KOPT-K1 (cell line): ENCODE measurements around the gene KRT33B.
"Not testable (repeated sequence)": the region's sequence is repeated elsewhere in the genome, so short reads cannot be mapped to it uniquely, and the experiment has no call there.

Experiments
- H3K27ac ChIP-seq: fragments of 200-600 bp; sonication (generic); 2 replicates; pipeline ENCODE4 v1.5.1; 2016; ENCODE audit warnings: antibody characterized with exemption, mild to moderate bottlenecking, low read depth, low read length; ENCODE audit not compliant: poor library complexity, severe bottlenecking
- H3K36me3 ChIP-seq: fragments of 200-600 bp; sonication (generic); 2 replicates; pipeline ENCODE4 v1.5.1; 2017; ENCODE audit warnings: antibody characterized with exemption, mild to moderate bottlenecking, low read length, moderate library complexity; ENCODE audit not compliant: insufficient read depth
- H3K9me3 ChIP-seq: fragments of 200-600 bp; sonication (generic); 2 replicates; pipeline ENCODE4 v1.5.1; 2017; ENCODE audit warnings: antibody characterized with exemption, low read length, mild to moderate bottlenecking; ENCODE audit not compliant: insufficient read depth, poor library complexity, severe bottlenecking

Gene KRT33B

DNA sequence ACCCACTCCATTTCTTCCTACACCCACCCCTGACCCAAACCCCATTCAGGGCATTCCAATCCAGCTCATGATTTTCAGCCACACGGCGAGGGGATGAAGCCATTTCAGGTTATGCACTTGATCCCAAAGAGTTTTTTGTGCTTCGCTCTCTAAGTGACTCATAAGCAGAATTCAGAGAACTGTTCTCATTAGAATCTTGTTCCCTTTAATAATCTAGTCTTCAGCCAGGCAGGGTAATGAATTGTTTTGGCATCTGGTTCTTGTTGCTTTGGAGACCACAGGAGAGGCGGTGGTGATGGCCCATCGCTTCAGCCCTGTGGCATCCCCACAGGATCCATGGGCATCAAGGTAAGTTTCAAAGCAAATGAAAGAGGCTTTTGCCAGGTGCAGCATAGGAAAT lies 32.5 kb upstream of the KRT33B start:
- Histone ChIP-seq H3K27ac (no peak overlapping the region), H3K9me3 (no peaks in the 10 kb centered on the region), H3K36me3 (no peaks in the 10 kb centered on the region)

DNA sequence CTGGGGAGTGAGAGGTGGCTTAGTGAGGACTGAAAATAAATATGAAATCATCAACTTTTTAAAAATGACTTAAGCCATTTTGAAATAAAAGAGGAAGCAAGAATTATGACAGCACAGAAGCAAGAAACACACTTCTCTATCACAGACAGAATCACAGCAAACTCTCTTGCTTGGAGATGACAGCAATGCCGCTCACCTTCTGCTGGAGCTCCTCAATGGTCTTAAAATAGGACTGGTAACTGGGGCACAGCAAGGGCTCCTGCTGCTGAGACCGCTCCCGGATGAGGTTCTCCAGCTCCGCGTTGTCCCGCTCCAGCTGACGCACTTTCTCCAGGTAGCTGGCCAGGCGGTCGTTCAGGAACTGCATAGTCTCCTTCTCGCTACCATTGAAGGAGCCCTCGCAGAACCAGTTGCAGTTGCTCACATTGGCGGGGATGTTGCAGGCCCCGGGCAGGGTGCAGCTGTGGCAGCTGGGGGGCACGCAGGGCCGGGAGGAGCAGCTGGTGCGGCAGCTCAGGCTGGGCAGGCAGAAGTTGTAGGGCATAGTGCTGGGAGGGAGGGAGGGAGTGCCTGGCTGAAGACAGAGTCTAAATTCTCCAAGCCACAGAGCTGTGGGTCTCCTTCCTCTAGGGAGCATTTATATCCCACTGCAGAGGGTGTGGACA lies 27.5 kb upstream of the KRT33B start, which contains the start of gene KRT31:
TSS of gene KRT31 (minus strand) at position 613 of the 665 bp plus-strand sequence. CDS start at position 544, 69 bp downstream.
- H3K9me3 ChIP-seq, result no peaks in the 10 kb centered on the region
- H3K27ac ChIP-seq, result no peak within 1 kb of the TSS
- no peaks in the 10 kb centered on the region for H3K36me3 ChIP-seq

DNA sequence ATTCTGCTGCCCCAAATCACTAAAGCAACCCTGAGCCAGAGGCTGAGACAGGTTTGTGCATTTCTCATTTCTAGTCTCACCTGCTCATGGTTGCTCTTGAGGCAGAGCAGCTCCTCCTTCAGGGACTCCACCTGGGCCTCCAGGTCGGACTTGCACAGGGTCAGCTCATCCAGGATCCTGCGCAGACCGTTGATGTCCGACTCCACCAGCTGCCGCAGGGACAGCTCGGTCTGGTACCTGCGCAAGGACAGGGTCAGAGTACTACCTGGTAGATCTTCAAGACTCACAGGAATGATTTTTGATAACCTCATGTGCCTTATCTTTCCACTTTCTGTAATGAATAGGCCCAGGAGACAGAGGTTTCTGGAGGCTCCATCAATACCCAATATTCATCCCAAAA lies 26.7 kb upstream of the KRT33B start:
- Histone ChIP-seq H3K36me3 (no peaks in the 10 kb centered on the region), H3K9me3 (no peaks in the 10 kb centered on the region), H3K27ac (no peak overlapping the region)

DNA sequence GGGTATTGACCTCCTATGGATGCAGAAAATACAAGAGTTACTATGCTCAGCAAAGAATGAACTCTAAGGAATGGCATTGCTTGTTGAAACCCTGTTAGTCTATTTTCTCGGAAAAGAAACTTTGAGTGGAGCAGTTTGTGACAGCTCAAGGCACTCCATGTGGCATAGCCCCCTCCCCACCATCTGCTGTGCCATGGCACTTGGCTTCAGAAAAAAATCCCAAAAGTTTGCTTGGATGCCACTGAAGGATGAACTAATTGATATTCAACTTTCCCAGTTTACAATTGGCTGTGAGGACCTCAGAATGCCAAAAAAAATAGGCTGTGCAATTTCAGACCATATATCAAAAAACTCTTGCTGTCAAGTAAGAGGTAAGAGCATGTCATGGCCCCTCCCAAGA lies 26.0 kb upstream of the KRT33B start:
- Histone ChIP-seq H3K36me3 (no peaks in the 10 kb centered on the region), H3K9me3 (no peaks in the 10 kb centered on the region), H3K27ac (no peak overlapping the region)

DNA sequence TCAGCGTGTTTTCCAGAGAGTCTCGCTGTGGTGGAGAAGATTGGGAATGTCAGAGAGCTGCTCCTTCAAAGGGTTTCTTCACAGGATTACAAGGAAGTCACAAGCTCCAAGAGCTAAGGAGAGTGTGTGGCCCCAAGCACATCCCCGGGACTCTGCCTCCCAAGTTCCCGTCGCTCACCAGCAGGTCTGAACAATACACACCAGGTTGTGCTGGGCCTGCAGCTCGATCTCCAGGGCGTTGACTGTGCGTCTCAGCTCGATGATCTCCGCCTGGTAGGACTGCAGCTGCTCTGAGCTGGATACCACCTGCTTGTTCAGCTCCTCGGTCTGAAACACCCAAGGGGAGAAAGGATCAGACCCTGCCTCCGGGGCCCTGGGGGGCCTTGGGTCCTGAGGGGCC lies 25.4 kb upstream of the KRT33B start:
- H3K9me3 ChIP-seq, H3K36me3 ChIP-seq: not testable (repeated sequence)

DNA sequence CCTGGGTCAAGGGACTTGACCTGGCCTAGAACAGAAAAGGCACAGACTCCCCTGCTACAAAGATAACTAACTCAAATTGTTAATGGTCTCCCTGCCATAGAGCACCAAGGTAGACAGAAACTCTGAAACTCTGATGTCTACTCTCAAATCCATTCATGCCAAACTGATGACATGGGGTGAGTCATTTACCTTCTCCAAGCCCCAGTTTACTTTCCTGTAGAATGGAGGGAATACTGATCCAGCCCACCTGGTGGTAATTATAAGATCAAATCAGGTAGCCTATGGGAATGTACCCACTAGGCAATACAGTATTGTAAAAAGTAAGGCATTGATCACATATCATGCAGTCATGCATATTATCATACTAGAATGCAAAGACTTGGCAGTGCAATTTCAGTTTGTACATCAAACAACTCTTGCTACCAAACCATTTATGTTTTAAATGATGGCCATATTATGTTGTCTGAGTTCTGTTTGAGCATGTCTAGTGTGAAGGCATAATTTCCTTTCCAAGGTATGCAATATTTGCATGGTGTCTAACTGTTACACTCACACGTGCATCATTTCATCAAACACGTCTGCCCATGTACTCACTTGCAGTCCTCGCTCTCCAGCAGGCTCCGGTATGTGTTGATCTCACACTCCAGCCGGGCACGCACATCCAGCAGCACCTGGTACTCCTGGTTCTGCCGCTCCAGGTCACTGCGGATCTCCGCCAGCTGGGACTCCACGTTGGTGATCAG lies 24.8 kb upstream of the KRT33B start:
- Histone ChIP-seq H3K27ac (no peak overlapping the region), H3K9me3 (no peaks in the 10 kb centered on the region), H3K36me3 (no peaks in the 10 kb centered on the region)

More for the DNA sequence above, 25.4 kb upstream of the KRT33B start:
- H3K27ac ChIP-seq, result not testable (repeated sequence)

DNA sequence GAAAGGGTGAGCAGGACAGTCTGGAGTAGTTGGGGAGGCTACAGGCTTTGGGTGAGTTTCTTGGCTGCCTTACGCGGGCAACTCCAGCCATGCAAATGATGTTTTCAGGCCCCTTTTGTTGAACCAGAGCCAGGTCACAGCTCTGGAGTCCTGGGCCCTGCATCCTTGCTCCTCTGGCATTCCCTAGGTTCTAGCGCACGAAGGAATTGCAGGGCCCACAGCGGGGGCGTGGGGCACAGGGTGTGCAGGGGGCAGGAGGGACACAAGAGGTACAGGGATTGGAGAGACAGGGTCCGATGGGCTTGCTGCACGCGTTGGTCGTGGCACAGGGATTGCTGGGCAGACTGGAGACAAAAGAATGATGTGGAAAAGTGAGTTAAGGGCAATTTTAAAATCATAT lies 24.2 kb upstream of the KRT33B start:
- no peak overlapping the region for H3K27ac ChIP-seq
- no peaks in the 10 kb centered on the region for H3K36me3 ChIP-seq
- no peaks in the 10 kb centered on the region for H3K9me3 ChIP-seq

DNA sequence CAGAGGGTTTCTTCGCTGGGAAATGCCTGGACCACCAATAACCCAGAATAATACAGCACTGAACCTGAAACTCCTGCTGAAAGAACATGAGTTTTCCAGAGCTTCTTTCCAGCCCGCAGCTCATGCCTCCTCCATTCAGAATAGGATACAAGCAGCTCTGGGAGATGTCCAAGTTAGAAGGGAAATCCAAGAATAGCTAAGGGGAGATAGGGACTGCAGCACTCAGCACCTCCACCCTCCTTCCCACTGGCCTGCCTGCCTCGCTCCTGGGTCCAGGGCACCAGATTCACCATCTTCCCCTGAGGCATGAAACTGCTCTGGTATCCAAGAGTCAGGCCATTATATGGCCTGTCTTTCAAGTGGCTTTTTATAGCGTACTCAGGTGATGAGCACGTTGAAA lies 23.7 kb upstream of the KRT33B start:
- H3K9me3 ChIP-seq, result no peaks in the 10 kb centered on the region
- no peak overlapping the region for H3K27ac ChIP-seq
- no peaks in the 10 kb centered on the region for H3K36me3 ChIP-seq

DNA sequence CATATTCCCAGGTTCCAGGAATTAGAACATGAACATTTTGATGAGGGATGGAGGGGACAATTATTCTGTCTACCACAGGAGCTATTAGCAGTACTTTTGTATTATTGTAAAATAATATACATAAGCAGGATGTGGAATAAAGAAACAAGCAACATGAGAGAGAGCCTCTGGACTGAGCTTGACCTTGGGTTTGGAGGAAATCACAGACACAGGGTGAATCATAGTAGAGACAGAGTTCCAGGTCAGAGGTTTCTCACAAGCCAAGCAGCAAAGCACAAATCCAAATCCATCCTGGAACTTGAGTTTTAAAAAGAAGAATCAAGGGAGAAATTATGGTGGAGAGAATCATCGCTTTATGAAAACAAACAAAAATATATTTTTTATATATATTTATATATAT lies 22.7 kb upstream of the KRT33B start:
- Histone ChIP-seq H3K27ac (no peak overlapping the region), H3K9me3 (peaks cover 5% of the 10 kb centered on the region), H3K36me3 (no peaks in the 10 kb centered on the region)

DNA sequence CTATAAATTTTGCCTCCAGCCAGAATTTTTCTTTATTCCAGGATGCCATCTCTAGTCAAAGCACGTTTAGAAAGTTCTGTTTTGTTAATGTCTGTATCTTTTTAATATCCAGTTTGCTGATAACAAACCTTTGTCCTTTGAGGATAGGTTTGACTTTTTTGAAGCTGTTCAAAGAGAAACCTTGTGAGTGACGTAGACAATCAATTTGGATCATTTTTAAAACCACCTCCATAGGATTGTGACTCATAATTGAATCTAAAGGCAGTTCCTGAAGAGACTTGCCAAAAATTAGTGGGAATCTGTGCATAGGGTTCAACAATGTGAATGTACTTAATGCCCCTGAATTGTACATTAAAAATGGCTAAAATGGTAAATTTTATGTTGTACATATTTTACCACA lies 21.9 kb upstream of the KRT33B start:
- H3K36me3 ChIP-seq, result no peaks in the 10 kb centered on the region
- H3K9me3 ChIP-seq, result peaks cover 10% of the 10 kb centered on the region
- H3K27ac ChIP-seq, result no peak overlapping the region

DNA sequence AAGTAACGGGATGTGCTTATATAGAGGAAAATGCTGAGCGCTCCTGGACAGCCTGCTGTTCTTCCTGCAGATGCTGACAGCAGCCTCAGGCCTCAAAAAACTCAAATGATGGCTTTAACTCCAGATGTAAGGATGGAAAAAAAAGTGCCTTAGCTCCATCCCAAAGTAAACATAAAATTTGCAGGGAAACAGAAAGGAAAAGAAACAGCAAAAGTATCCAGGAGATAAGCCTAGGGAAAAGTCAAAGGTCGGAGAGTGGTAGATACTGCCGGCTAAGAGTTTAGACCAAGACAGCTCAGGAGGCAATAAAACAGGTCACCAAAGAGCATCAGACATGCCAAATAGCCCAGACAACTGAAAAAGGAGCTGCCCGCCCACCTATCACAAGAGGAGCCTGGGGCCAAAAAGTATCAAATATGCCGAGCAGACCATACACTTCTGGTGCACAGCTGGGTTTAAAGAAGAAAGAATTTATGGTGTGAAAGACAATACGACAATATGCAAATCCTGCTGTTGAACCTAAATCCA lies 20.9 kb upstream of the KRT33B start:
- Histone ChIP-seq H3K36me3 (no peaks in the 10 kb centered on the region), H3K27ac (no peak overlapping the region)

DNA sequence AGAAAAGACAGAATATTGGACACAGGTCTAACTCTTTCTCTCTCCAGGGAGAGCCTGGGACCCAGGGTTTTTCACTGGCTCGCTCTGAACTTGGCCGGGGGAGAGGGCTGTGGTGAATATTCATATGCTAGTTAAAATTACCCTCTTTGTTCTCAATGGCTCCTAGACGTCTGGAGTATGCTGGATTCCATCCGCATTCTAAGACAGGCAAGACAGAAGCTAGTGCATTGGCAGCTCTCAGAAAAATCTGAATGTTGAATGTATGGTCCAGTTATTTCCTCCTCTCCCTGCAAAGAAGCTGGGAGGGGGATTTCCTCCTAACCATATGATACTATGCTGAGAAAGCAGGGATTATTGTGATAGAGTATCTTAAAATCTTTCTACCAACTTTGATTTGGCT lies 18.1 kb upstream of the KRT33B start:
- Histone ChIP-seq H3K36me3 (no peaks in the 10 kb centered on the region), H3K27ac (no peak overlapping the region), H3K9me3 (peaks cover 14% of the 10 kb centered on the region)

More for the DNA sequence above, 20.9 kb upstream of the KRT33B start:
- peaks cover 14% of the 10 kb centered on the region for H3K9me3 ChIP-seq

DNA sequence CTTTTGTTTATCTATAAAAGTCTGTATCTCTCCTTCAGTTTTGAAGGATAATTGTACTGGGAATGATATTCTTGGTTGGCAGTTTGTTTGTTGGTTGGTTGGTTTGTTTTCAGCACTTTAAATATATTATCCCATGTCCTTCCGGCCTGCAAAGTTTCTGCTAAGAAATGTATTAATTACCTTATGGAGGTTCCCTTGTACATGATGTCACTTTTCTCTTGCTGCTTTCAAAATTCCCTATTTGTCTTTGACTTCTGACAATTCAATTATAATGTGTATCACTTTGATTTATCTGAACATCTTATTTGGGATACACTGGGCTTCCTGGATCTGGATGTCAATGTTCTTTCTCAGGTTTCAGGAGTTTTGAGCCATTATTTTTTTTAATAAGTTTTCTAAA lies 16.6 kb upstream of the KRT33B start:
- Histone ChIP-seq H3K27ac (no peak overlapping the region), H3K9me3 (peaks cover 14% of the 10 kb centered on the region), H3K36me3 (no peaks in the 10 kb centered on the region)

DNA sequence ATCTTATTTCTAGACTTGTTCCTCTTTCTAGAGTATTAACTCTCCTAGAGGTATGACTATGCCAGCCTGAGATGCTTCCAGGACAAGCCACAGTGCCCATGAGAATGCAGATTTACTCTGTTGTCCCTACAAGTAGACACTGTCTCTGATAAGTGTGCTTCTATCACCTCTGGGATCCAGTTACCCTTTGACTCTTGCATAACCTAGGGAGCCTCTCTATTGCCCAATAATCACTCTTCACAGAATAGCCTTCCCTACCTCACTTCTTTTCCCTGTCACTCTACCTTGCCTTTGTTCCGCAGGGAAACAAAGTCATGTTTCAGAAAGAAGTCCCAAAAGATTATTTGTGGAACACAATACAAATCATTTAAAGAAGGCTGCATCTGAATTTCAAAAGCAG lies 14.1 kb upstream of the KRT33B start:
- Histone ChIP-seq H3K9me3 (peaks cover 14% of the 10 kb centered on the region), H3K27ac (no peak overlapping the region), H3K36me3 (no peaks in the 10 kb centered on the region)

DNA sequence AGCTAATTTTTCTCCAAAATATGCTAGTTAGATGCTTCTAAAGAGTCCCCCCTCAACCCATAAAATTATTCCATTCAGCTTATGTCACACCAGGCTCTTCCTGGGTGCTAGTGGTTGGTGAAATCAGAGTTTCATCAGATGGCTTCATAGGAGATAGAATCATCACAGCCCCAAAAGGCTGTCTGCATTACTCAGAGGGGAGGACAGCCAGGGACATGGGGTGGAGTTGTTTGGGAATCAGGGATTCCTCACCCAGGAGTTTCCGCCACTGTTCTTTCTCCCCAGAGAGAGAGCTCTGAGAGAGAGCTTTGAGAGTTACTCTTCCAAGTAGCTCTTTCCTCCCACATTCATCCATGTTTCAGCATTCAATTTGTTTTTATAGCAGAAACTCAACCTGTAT lies 12.8 kb upstream of the KRT33B start:
- Histone ChIP-seq H3K36me3 (no peaks in the 10 kb centered on the region), H3K9me3 (peaks cover 11% of the 10 kb centered on the region), H3K27ac (no peak overlapping the region)

DNA sequence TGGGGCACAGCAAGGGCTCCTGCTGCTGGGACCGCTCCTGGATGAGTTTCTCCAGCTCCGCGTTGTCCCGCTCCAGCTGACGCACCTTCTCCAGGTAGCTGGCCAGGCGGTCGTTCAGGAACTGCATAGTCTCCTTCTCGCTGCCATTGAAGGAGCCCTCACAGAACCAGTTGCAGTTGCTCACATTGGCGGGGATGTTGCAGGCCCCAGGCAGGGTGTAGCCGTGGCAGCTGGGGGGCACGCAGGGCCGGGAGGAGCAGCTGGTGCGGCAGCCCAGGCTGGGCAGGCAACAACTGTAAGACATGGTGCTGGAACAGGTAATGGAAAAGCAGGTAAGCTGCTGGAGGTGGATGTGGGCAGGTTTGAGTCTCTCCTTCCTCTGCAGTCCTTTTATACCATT lies 12.3 kb upstream of the KRT33B start, which contains the start of gene KRT34:
TSS of gene KRT34 (minus strand) at position 364 of the 400 bp plus-strand sequence. CDS start at position 304, 60 bp downstream.
- not testable (repeated sequence) for H3K36me3 ChIP-seq, H3K9me3 ChIP-seq, H3K27ac ChIP-seq
